Transverse colon (tissue), 4 donors: ENCODE data around the gene SLX4IP.

Source experiments
- POLR2A ChIP-seq: fragments of 450-650 bp; IDR thresholded peaks from one replicate; pipeline ENCODE4 v1.6.1; 2016; ENCODE audit warnings: antibody characterized with exemption, mild to moderate bottlenecking, moderate library complexity
- POLR2AphosphoS5 ChIP-seq, 3 donors: sonication (generic); formaldehyde crosslinking; IDR thresholded peaks; one replicate each; pipeline ENCODE4 v1.6.1; 2016; ENCODE audit warnings: antibody characterized with exemption in 3 of 3
- TF ChIP-seq, protein P1 (sequence below), 5 experiments: fragments of 200-600 bp in 3 of 5; fragments of 450-650 bp in 2 of 5; sonication (generic) in 3 of 5; IDR thresholded peaks; 1 replicate in 2 of 5; 2 replicates in 3 of 5; pipeline ENCODE4 v1.5.1; 2016 to 2017; ENCODE audit warnings: antibody characterized with exemption in 5 of 5, inconsistent platforms in 3 of 5, mild to moderate bottlenecking in 2 of 5, moderate library complexity in 1 of 5

DNA sequence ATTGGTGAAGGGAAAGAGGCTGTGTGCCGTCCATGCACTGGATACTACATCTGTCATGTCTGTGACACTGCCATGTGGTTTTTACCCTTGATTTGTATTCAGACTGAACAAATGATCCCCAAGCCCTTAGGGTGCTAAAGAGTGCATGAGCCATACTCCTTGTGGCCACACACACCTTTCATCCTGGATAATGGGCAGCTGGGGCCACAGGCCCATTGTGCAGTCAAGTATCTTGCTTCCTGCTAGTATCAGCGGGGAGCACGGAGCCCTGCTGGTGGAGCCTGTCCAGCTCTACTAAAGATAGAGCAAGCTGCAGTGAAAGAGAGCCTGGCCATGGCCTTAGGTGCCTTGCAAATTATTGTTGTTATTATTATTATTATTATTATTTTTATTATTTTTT lies 75.1 kb downstream of the SLX4IP start:
- TF ChIP-seq POLR2AphosphoS5 (IDR thresholded peaks at IDR 0.05) (no peak), POLR2A (no peak)
- TF ChIP-seq, protein P1, sequence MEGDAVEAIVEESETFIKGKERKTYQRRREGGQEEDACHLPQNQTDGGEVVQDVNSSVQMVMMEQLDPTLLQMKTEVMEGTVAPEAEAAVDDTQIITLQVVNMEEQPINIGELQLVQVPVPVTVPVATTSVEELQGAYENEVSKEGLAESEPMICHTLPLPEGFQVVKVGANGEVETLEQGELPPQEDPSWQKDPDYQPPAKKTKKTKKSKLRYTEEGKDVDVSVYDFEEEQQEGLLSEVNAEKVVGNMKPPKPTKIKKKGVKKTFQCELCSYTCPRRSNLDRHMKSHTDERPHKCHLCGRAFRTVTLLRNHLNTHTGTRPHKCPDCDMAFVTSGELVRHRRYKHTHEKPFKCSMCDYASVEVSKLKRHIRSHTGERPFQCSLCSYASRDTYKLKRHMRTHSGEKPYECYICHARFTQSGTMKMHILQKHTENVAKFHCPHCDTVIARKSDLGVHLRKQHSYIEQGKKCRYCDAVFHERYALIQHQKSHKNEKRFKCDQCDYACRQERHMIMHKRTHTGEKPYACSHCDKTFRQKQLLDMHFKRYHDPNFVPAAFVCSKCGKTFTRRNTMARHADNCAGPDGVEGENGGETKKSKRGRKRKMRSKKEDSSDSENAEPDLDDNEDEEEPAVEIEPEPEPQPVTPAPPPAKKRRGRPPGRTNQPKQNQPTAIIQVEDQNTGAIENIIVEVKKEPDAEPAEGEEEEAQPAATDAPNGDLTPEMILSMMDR (IDR thresholded peaks at IDR 0.05), result no peak
